Measurements from ENCODE around the gene MYCL.

- TF ChIP-seq CTCF (conservative IDR thresholded peaks at IDR 0.05) (no peak), ZFX (IDR thresholded peaks at IDR 0.05) (no peak)
Measured at GRCh38 chr1:39849203-39849602, 52.5 kb downstream of the MYCL start.

Measured in C4-2B (cell line).